Muscle layer of duodenum (tissue), 2 donors: ENCODE results near the gene PHGDH.

Source experiments
- H3K27ac ChIP-seq: one replicate; pipeline ENCODE4 v1.7.0; 2013; ENCODE audit warnings: mild to moderate bottlenecking, low read length
- H3K27me3 ChIP-seq: one replicate; pipeline ENCODE4 v1.7.0; 2013; ENCODE audit warnings: low read depth, mild to moderate bottlenecking, control low read depth, low read length
- H3K36me3 ChIP-seq, 2 donors: one replicate each; pipeline ENCODE4 v1.7.0; 2013; ENCODE audit warnings: low read length in 2 of 2, control low read depth in 1 of 2, mild to moderate bottlenecking in 1 of 2; ENCODE audit not compliant: insufficient read depth in 2 of 2, control insufficient read depth in 1 of 2
- H3K4me1 ChIP-seq, 2 donors: one replicate each; pipeline ENCODE4 v1.7.0; 2013; ENCODE audit warnings: low read length in 2 of 2, mild to moderate bottlenecking in 2 of 2, control low read depth in 1 of 2, moderate library complexity in 1 of 2; ENCODE audit not compliant: insufficient read depth in 2 of 2, control insufficient read depth in 1 of 2
- H3K4me3 ChIP-seq, 2 donors: one replicate each; pipeline ENCODE4 v1.7.0; 2013; ENCODE audit warnings: low read length in 2 of 2, low read depth in 1 of 2, mild to moderate bottlenecking in 1 of 2
- H3K9me3 ChIP-seq, 2 donors: one replicate each; pipeline ENCODE4 v1.7.0; 2013; ENCODE audit warnings: low read length in 2 of 2, control low read depth in 1 of 2, mild to moderate bottlenecking in 1 of 2; ENCODE audit not compliant: control insufficient read depth in 1 of 2
- donor health status: healthy.

The PHGDH gene

DNA sequence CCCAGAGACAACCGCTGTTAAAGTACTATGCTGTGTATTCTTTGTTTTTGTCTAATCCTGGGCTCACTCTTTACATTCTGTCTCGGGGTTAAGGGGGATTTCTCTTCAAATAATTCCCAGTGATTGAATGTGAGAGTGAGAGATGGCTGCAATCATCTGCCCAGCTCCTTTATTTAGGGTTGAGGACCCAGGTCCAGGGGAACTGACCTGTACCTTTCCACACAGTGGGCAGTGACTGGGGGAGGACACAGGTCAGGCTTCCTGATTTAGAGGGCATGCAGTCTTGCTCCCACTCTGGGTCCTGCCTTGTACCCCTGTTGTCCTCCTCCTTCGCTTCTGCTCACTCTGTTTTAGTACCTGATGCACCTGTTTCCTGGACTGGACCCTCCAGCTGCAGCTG is 22.0 kb downstream of the PHGDH start:
- no peak overlapping the region for H3K27ac ChIP-seq

DNA sequence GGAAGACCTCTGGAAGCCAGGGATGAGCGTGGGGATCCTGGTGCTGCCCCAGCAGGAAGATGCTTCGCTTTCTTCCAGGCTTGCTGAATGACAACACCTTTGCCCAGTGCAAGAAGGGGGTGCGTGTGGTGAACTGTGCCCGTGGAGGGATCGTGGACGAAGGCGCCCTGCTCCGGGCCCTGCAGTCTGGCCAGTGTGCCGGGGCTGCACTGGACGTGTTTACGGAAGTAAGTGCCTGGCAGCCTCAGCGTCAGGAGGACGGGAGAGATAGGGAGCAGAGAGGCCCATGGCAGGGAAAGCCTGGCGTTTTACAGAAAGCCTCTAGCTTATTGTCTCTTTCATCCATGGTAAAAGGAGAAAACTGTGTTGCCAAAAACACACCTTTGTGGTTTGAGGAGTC is 23.5 kb downstream of the PHGDH start:
- Histone ChIP-seq H3K27ac (no peak overlapping the region), H3K4me3 (no peak overlapping the region), H3K9me3 (no peaks in the 10 kb centered on the region), H3K36me3 (peaks cover 0 to 7% of the 10 kb centered on the region in 2 donors), H3K4me1 (peaks cover 10 to 13% of the 10 kb centered on the region in 2 donors), H3K27me3 (no peaks in the 10 kb centered on the region)

More for the DNA sequence above, 22.0 kb downstream of the PHGDH start:
- H3K36me3 ChIP-seq = peaks cover 0 to 21% of the 10 kb centered on the region in 2 donors
- no peaks in the 10 kb centered on the region for H3K27me3 ChIP-seq
- H3K4me3 ChIP-seq = no peak overlapping the region
- peaks cover 8 to 10% of the 10 kb centered on the region in 2 donors for H3K4me1 ChIP-seq
- no peaks in the 10 kb centered on the region for H3K9me3 ChIP-seq

DNA sequence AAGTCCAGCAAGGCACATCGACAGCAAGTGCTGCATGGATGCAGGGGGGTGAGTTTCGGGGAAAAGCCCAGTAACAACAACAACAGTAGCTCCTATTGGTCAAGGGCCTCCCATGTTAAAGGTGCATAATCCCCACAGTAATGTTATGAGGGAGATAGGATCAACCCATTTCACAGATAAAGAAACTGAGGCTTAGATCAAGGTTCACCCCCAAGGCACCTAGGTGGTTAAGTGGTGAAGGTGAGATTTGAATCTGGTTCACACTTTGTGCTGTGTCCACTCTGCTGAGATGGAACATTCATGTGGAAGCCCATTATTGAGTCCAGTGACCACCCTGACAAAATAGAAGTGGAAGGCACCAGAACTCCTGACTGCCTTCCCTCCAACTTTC is 24.9 kb downstream of the PHGDH start:
- H3K36me3 ChIP-seq = no peaks in the 10 kb centered on the region
- no peak overlapping the region for H3K4me3 ChIP-seq
- H3K27me3 ChIP-seq = no peaks in the 10 kb centered on the region
- H3K9me3 ChIP-seq = no peaks in the 10 kb centered on the region
- H3K27ac ChIP-seq = no peak overlapping the region
- H3K4me1 ChIP-seq = peaks cover 10 to 13% of the 10 kb centered on the region in 2 donors

DNA sequence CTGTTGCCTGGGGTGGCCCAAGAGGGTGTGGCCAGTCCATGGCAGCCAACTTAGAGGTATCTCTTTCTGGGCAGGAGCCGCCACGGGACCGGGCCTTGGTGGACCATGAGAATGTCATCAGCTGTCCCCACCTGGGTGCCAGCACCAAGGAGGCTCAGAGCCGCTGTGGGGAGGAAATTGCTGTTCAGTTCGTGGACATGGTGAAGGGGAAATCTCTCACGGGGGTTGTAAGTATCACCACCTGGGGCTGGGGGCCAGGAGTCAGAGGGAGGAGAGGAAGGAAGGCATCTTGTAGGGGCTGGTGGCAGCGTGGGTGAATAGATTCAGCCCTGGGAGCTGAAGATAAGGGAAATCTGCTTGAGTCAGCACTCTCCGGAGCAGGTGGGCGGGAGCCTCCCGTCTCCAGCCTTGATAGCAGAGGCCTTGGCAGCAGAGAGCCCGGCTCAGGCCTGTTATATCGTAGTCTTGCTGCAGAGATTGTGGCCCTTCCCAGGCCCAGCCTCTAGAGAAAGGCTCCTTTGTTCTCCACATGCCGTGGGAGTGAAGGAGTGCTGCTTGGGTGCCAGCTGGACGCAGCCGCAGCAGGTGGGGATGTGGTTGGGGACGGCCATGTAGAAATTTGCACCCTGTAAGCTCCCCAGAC is 25.4 kb downstream of the PHGDH start:
- H3K27me3 ChIP-seq = no peaks in the 10 kb centered on the region
- H3K36me3 ChIP-seq = no peaks in the 10 kb centered on the region
- H3K4me3 ChIP-seq = no peak overlapping the region
- no peaks in the 10 kb centered on the region for H3K9me3 ChIP-seq
- peaks cover 10 to 13% of the 10 kb centered on the region in 2 donors for H3K4me1 ChIP-seq
- H3K27ac ChIP-seq = no peak overlapping the region

DNA sequence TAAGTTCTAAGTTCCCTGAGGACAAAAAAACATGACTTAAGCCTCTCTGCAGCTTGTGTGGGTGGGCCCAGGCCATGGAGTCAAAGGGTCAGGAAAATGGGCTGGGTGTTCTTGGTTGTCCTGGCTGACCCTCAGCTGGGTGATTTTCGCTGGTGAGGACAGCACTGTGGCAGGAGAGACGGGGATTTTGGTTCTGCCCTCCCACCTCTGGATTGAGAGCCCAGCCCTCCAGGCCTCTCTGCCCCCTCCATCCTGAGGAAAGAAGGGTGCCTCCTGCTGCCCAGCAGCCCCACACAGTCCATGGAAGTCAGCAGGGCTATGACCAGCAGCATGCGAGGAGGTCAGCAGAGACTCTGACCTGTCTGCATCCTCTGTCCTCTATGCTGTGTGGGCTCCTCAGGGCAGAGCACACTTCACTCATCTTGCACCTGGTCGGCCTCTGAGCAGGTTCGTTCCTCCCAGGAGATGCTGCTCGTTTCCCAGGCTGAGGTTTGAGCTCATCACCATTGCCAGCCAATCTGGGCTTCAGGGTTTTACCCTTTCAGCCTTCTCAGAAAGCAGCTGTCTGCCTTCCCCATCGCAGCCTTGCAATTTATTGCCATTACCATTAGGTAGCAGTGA is 26.5 kb downstream of the PHGDH start:
- peaks cover 10 to 13% of the 10 kb centered on the region in 2 donors for H3K4me1 ChIP-seq
- no peaks in the 10 kb centered on the region for H3K9me3 ChIP-seq
- no peaks in the 10 kb centered on the region for H3K27me3 ChIP-seq
- no peaks in the 10 kb centered on the region for H3K36me3 ChIP-seq
- H3K27ac ChIP-seq = no peak overlapping the region
- no peak overlapping the region for H3K4me3 ChIP-seq

DNA sequence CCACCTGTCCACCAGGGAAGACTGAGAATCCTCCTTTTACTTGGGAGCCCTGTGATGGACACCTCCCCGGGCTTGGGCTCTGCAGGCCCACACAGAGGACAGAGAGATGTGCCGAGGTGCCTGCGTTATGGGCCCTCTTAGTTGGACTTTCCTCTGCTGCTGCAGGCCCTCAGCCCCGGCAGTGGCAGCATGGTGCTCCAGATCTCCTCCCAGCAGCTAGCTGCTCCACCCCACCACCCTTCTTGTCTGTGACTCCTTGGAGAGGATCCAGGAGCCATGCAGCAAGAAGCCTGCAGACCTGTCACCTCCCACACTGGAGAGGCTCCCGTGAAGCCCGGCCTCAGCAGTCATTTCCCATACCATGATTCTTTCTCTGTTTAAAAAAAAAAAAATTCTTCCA is 27.4 kb downstream of the PHGDH start:
- Histone ChIP-seq H3K9me3 (no peaks in the 10 kb centered on the region), H3K4me3 (no peak overlapping the region), H3K4me1 (peaks cover 10 to 13% of the 10 kb centered on the region in 2 donors), H3K27ac (no peak overlapping the region), H3K27me3 (no peaks in the 10 kb centered on the region), H3K36me3 (no peaks in the 10 kb centered on the region)

DNA sequence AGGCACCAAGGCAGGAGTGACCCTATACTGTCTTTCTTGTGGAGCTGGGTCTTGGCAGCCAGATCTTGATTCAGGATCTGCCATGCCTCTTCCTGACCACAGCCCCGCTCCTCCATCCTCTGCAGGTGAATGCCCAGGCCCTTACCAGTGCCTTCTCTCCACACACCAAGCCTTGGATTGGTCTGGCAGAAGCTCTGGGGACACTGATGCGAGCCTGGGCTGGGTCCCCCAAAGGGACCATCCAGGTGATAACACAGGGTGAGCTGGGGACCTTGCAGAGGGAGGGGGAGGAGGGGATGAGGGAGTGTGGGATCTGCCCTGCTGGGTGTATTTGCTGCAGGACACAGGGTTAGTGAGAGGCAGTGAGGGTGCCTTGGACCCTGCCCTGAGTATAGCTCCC is 28.5 kb downstream of the PHGDH start:
- Histone ChIP-seq H3K36me3 (no peaks in the 10 kb centered on the region), H3K4me1 (peaks cover 10 to 13% of the 10 kb centered on the region in 2 donors), H3K4me3 (no peak overlapping the region), H3K27ac (no peak overlapping the region), H3K27me3 (no peaks in the 10 kb centered on the region), H3K9me3 (no peaks in the 10 kb centered on the region)

DNA sequence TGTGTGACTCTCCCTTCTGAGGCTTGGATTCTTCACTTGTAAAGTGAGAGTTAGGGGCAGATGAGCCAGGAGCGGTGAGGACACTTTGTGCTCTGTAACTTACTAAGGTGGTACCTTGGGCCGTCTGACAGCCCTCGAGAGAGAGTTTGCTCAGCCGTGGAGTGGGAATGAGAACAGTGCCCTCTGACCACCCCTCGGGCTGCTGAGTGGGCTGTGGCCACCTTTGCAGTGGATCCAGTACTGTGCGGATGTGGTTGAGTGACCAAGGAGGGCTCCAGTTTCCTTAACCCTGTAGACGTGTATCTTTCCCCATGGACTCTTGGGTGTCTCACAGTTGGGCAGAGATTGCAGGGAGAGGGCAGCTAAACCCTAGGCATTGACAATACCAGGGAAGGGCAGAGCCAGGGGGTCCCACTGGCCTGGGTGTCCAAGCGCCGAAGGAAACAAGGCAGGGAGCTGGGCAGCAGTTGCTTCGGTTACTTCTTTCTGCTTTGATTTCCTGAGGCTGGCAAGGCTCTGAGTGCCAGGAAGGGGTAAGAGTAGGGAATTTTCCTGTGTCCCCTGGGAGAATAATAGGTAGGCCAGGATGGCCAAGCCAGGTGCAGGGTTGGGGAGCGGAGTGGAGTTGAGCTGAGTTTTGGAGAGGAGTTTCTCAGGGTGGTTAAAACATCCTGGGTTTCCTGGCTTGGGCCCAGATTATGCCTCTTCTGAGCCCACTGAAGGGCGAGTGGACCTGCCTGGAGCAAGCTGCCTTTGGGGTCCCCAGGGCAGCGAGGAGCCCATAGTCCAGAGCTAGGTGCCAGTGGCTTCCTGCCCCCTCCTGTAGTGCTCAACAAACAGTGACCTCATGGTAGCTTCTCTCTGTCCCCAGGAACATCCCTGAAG is 29.4 kb downstream of the PHGDH start:
- no peaks in the 10 kb centered on the region for H3K27me3 ChIP-seq
- no peaks in the 10 kb centered on the region for H3K36me3 ChIP-seq
- H3K9me3 ChIP-seq = no peaks in the 10 kb centered on the region
- no peak overlapping the region for H3K27ac ChIP-seq
- H3K4me1 ChIP-seq = peaks cover 10 to 13% of the 10 kb centered on the region in 2 donors
- no peak overlapping the region for H3K4me3 ChIP-seq

DNA sequence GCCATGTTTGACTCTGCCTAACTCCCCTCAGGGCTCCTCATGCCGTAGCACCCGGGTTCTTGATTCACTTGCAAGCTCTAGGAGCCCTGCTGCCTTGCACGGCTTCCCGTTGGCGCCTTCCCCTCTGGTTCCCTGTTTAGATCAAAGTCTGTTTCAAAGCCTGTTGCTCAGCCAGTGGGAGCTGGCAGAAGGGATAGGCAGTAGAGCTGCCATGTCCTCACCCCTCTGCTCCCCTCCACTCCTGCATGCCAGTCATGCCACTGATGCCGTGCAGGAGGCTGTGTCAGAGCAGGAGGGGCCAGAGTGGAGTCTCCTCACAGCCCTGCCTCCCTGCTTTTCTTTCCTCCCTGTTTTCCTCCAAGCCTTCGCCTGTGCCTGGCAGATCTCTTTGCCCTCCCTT is 30.5 kb downstream of the PHGDH start:
- Histone ChIP-seq H3K27ac (peak overlapping the region; percentile 27), H3K4me1 (peaks cover 6 to 10% of the 10 kb centered on the region in 2 donors)

DNA sequence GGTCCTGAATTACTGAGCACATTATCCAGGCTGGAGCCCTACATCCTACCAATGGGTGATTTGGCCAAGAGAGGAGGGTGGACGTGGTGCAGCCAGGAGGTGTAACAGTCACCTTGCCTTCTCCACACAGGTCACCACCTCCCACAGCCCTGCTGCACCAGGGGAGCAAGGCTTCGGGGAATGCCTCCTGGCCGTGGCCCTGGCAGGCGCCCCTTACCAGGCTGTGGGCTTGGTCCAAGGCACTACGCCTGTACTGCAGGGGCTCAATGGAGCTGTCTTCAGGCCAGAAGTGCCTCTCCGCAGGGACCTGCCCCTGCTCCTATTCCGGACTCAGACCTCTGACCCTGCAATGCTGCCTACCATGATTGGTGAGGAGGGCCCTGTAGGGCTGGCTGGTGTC is 30.9 kb downstream of the PHGDH start:
- Histone ChIP-seq H3K27ac (peak overlapping the region; percentile 27), H3K4me3 (no peak overlapping the region), H3K27me3 (no peaks in the 10 kb centered on the region), H3K9me3 (no peaks in the 10 kb centered on the region), H3K4me1 (peaks cover 2 to 5% of the 10 kb centered on the region in 2 donors), H3K36me3 (no peaks in the 10 kb centered on the region)

More for the DNA sequence above, 30.5 kb downstream of the PHGDH start:
- H3K36me3 ChIP-seq = no peaks in the 10 kb centered on the region
- H3K27me3 ChIP-seq = no peaks in the 10 kb centered on the region
- H3K4me3 ChIP-seq = no peak overlapping the region
- H3K9me3 ChIP-seq = no peaks in the 10 kb centered on the region

DNA sequence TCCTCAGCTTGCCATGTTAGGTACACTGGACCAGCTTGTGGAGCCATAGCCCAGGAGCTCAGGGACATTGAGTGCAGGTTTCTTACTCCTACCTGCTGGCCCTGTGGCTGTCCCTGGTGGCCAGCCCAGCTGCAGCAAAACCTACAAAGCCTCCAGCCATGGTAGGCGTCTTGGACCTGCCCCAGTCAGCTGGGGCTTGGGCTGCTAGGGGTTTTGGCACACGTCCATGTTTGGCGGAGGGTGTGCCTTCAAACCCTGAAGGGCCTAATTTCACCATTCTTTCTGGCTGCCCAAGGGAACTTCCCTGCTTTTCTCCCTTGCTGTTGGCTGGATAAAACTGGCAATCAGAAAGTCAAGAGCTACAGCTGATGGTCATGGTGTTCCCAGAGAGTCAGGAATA is 31.6 kb downstream of the PHGDH start:
- Histone ChIP-seq H3K27ac (no peak overlapping the region), H3K4me3 (no peak overlapping the region), H3K9me3 (no peaks in the 10 kb centered on the region), H3K36me3 (no peaks in the 10 kb centered on the region), H3K4me1 (peaks cover 0 to 5% of the 10 kb centered on the region in 2 donors), H3K27me3 (no peaks in the 10 kb centered on the region)
